ENCODE results near the gene TRIP4. TPM values are rescaled to one million over a fixed set of nuclear protein-coding genes. Genes with fewer than 3 reads are reported as not detected.

The TRIP4 gene
- total RNA-seq, 1 experiment from 2014 or later = 6.0 TPM

DNA sequence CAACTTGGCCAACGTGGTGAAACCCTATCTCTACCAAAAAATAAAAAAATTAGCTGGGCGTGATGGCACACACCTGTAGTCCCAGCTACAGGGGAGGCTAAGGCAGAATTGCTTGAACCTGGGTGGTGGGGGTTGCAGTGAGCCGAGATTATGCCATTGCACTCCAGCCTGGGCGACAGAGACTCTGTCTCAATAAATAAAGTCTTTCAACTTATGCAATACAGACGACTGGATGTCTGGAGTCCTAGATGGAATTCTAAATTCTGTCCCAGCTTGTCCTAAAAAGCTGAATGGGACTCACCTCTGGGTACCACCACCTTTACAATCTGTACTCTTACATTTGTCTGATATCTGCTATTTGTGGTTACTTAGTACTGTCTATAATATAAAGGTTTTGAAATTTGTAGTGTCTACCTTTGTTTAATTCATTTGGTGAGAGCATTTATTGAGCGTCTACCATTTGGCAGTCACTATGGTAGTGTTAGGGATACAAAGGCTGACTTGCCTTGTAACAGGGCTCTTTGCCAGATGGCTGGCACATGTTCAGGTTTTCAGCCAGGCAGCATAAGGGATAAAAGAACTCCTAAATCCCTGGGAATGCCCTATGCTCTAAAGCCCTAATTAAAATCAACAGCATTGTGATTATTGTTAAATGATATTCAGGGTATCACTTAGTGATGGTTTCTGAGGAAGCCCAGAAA is 65.5 kb downstream of the TRIP4 start:
- POLR2A ChIA-PET (ENCODE audit: unreplicated experiment) = no interaction called here

DNA sequence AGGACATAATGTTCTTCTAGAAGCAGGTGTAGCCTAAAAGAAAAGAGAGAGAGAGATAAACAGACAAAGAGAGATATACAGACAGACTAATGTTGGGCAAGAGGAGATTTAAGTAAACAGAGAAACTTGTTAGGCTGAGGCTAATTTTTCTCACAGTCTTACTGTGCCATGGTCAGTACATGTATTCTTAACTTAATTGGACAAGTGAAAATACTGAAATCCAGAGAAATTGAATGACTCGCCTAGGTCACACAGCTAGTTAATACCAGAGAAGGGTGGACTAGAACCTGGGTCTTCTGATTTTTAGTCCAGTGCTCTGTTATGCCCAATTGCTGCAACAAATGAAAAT is 66.0 kb downstream of the TRIP4 start:
- H3F3A ChIP-seq (ENCODE audit: low read length, unreplicated experiment) = no peaks in the 10 kb centered on the region
- no peak overlapping the region for H3K27ac ChIP-seq (ENCODE audit: low read length)
- H3K9me2 ChIP-seq (replicated peaks; ENCODE audit: low read length) = no peaks in the 10 kb centered on the region
- H3K27me3 ChIP-seq (ENCODE audit: low read length) = no peaks in the 10 kb centered on the region
- intact Hi-C loops (cut with micrococcal nuclease) = no loop called here
- BruUV-seq (replicated peaks) = no TSS peak
- no peaks in the 10 kb centered on the region for H3K36me3 ChIP-seq (ENCODE audit: low read depth, low read length)
- CTCF ChIA-PET = no interaction called here
- H3K9me3 ChIP-seq (ENCODE audit: low read length) = no peaks in the 10 kb centered on the region
- no peak for ATAC-seq
- no peak overlapping the region for H3K9ac ChIP-seq (ENCODE audit: low read length)
- no peak for DNase-seq
- H3K4me3 ChIP-seq (ENCODE audit: low read length) = no peak overlapping the region
- H3K4me1 ChIP-seq (ENCODE audit: insufficient read depth, low read length) = no peaks in the 10 kb centered on the region
- no peak overlapping the region for H2AFZ ChIP-seq (ENCODE audit: low read length)
- no peak overlapping the region for H3K4me2 ChIP-seq (ENCODE audit: low read length)
- no peaks in the 10 kb centered on the region for H4K20me1 ChIP-seq (ENCODE audit: low read length)
- TF ChIP-seq, protein P1, sequence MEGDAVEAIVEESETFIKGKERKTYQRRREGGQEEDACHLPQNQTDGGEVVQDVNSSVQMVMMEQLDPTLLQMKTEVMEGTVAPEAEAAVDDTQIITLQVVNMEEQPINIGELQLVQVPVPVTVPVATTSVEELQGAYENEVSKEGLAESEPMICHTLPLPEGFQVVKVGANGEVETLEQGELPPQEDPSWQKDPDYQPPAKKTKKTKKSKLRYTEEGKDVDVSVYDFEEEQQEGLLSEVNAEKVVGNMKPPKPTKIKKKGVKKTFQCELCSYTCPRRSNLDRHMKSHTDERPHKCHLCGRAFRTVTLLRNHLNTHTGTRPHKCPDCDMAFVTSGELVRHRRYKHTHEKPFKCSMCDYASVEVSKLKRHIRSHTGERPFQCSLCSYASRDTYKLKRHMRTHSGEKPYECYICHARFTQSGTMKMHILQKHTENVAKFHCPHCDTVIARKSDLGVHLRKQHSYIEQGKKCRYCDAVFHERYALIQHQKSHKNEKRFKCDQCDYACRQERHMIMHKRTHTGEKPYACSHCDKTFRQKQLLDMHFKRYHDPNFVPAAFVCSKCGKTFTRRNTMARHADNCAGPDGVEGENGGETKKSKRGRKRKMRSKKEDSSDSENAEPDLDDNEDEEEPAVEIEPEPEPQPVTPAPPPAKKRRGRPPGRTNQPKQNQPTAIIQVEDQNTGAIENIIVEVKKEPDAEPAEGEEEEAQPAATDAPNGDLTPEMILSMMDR (conservative IDR thresholded peaks at IDR 0.05; ENCODE audit: low read depth, low read length) = no peak
- no peak for TF ChIP-seq EZH2 (IDR thresholded peaks at IDR 0.05; ENCODE audit: low read length, unreplicated experiment)
- no peak for TF ChIP-seq EZH2phosphoT487 (IDR thresholded peaks at IDR 0.05; ENCODE audit: borderline replicate concordance, low read length)
- no peaks in the 10 kb centered on the region for H3K79me2 ChIP-seq (ENCODE audit: low read length)
- POLR2A ChIA-PET (ENCODE audit: unreplicated experiment) = no interaction called here

More for the DNA sequence above, 65.5 kb downstream of the TRIP4 start:
- Histone ChIP-seq H3K4me1 (ENCODE audit: insufficient read depth, low read length) (no peaks in the 10 kb centered on the region), H4K20me1 (ENCODE audit: low read length) (no peaks in the 10 kb centered on the region), H3K27ac (ENCODE audit: low read length) (no peak overlapping the region), H3K9me3 (ENCODE audit: low read length) (no peaks in the 10 kb centered on the region), H3F3A (ENCODE audit: low read length, unreplicated experiment) (no peaks in the 10 kb centered on the region), H3K4me3 (ENCODE audit: low read length) (no peak overlapping the region), H3K79me2 (ENCODE audit: low read length) (no peaks in the 10 kb centered on the region), H3K9ac (ENCODE audit: low read length) (no peak overlapping the region), H2AFZ (ENCODE audit: low read length) (no peak overlapping the region), H3K9me2 (replicated peaks; ENCODE audit: low read length) (no peaks in the 10 kb centered on the region), H3K4me2 (ENCODE audit: low read length) (no peak overlapping the region), H3K27me3 (ENCODE audit: low read length) (no peaks in the 10 kb centered on the region), H3K36me3 (ENCODE audit: low read depth, low read length) (no peaks in the 10 kb centered on the region)
- no peak for DNase-seq
- ATAC-seq = no peak
- BruUV-seq (replicated peaks) = no TSS peak
- intact Hi-C loops (cut with micrococcal nuclease) = no loop called here
- CTCF ChIA-PET = no interaction called here
- TF ChIP-seq EZH2 (IDR thresholded peaks at IDR 0.05; ENCODE audit: low read length, unreplicated experiment) (no peak), EZH2phosphoT487 (IDR thresholded peaks at IDR 0.05; ENCODE audit: borderline replicate concordance, low read length) (no peak)
- TF ChIP-seq, protein P1 (conservative IDR thresholded peaks at IDR 0.05; ENCODE audit: low read depth, low read length) = no peak

DNA sequence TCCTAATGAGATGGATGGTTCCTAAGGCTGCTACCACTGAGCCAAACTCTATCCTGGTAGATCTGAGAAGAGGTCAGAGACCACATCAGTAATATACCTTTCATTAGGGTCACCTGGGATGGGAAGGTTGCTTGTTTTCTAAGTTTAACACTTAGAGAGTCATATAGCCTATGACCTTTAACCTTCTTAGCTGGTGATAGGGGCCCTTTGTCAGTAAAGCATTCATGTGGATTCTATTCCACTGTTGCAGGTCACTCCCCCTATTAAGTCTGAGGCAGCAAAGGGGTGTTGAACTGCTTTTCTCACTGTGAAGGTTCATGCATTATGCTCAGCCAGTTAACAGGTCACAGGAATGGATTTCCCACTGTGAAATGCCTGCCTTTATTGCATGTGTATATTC is 66.6 kb downstream of the TRIP4 start:
- intact Hi-C loops (cut with micrococcal nuclease) = no loop called here
- no peaks in the 10 kb centered on the region for H4K20me1 ChIP-seq (ENCODE audit: low read length)
- no TSS peak for BruUV-seq (replicated peaks)
- H3K9me2 ChIP-seq (replicated peaks; ENCODE audit: low read length) = no peaks in the 10 kb centered on the region
- no peaks in the 10 kb centered on the region for H3K4me1 ChIP-seq (ENCODE audit: insufficient read depth, low read length)
- H3K27me3 ChIP-seq (ENCODE audit: low read length) = no peaks in the 10 kb centered on the region
- H2AFZ ChIP-seq (ENCODE audit: low read length) = no peak overlapping the region
- H3K4me2 ChIP-seq (ENCODE audit: low read length) = no peak overlapping the region
- ChIA-PET POLR2A (ENCODE audit: unreplicated experiment) (no interaction called here), CTCF (no interaction called here)
- no peak overlapping the region for H3K4me3 ChIP-seq (ENCODE audit: low read length)
- TF ChIP-seq, protein P1 (conservative IDR thresholded peaks at IDR 0.05; ENCODE audit: low read depth, low read length) = no peak
- TF ChIP-seq EZH2phosphoT487 (IDR thresholded peaks at IDR 0.05; ENCODE audit: borderline replicate concordance, low read length) (no peak), EZH2 (IDR thresholded peaks at IDR 0.05; ENCODE audit: low read length, unreplicated experiment) (no peak)
- no peaks in the 10 kb centered on the region for H3K79me2 ChIP-seq (ENCODE audit: low read length)
- no peak overlapping the region for H3K9ac ChIP-seq (ENCODE audit: low read length)
- no peak overlapping the region for H3K27ac ChIP-seq (ENCODE audit: low read length)
- no peak for ATAC-seq
- DNase-seq = no peak
- no peaks in the 10 kb centered on the region for H3F3A ChIP-seq (ENCODE audit: low read length, unreplicated experiment)
- no peaks in the 10 kb centered on the region for H3K9me3 ChIP-seq (ENCODE audit: low read length)
- no peaks in the 10 kb centered on the region for H3K36me3 ChIP-seq (ENCODE audit: low read depth, low read length)
